ENCODE measurements around the gene RABGAP1L.

- no peak for TF ChIP-seq CTCF (IDR thresholded peaks at IDR 0.05)
- no peak for TF ChIP-seq POLR2A (IDR thresholded peaks at IDR 0.05)
Observed at GRCh38 chr1:174447866-174448530, 288.7 kb downstream of the RABGAP1L start, which contains the start of gene GPR52.
